GM18519 (cell line): ENCODE data around the gene NPR3.

Experiments
- ATAC-seq: cut with Tn5 transposase; IDR thresholded peaks from one replicate; pipeline ENCODE4 v1.9.1; 2021; ENCODE audit warnings: mild to moderate bottlenecking, moderate library complexity; ENCODE audit not compliant: unreplicated experiment, low FRiP score

Gene NPR3

DNA sequence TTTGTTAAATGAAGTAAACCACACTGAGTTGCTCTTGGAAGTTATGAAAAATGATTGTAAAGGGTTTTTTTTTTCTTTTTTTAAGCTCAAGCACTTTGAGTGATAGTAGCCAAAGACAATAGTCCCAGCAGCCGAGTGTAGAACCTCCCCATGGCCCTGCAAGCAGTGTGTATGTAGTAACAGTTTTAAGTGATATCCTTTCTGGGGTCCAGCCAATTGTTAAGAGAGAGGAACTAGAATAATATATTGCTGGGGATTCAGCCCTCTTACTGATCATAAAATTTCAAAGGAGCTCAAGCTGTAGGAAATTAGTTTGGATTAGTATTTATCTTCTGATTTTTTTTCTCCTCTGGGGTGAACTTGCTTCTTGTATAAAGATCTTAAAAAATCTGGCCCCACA, 43.2 kb downstream of the NPR3 start:
- ATAC-seq = no peak

DNA sequence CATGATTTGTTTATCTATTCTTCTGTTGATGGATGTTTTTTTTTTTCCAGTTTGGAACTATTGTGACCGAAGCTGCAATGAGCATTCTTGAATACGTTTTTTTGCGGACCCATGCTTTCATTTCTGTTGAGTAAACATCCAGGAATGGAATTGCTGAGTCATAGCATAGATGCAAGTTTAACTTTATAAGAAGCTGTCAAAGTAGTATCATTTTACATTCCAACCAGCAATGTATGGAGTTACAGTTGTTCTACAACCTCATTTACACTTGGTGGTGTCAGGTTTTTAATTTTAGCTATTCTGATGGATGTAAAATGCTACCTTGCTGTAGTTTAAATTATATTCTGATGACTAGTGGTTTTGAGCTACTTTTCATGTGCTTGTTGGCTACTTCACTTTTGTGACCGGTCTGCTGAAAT, 49.0 kb downstream of the NPR3 start:
- no peak for ATAC-seq

DNA sequence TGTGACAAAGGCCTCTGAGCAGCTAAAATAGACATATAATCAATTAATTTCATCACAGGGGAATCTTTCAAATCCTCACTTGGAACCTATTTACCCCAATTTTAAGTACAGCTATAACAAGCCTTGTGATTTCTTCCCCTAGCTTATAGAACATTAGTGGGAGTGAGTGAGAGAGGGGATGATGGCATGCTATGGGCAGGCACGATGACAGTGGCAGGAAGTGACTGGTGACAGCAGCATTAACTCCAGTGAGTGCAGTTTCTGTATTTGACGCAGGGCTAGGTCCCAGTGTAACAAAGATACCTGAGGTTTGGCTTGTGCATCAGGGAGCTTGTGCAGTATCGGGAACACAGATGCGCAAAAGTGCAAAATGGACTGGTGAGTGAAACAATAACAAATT, 54.1 kb downstream of the NPR3 start:
- no peak for ATAC-seq

DNA sequence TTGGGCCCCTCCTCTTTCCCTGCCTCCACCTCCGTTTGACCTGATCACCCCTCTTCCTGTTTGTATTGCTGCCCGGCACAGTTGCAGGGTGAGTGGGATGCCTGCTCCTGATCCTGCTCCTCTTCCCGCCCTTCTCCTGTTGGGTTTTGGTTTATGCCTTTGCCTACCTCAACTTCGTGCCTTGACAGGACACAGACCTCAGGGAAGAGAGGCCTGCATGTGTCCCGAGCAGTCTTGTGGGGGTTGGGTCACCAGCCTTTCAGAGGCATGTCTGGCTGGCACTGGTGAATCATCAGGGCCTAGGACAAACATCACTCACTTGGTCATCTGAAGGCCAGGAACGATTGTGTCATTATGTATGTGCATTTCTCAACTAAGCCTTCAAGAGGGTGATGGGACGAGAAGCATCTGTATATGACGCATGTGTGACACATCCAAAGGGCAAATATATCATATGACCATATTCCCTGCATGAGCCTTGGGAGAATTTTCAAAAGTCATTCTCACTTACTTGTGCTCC, 56.9 kb downstream of the NPR3 start:
- no peak for ATAC-seq

DNA sequence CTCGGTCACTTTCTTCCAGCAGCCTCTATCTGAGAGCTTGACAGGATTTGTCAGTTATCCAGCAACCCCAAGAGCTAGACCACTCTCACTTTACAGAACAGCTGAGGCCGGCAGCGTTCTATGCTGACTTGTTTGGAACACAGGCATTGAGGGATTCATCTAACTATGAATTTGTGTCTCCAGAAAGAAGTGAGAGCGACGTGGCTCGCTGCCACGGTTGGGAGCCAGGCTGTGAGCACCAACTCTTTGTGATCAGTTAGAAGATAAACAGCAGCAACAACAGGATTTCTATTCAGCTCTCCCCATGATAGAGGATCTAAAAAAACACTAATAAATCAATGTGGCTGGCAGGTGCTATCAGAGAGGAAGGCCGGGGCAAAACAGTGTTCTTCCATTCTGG, 58.6 kb downstream of the NPR3 start:
- ATAC-seq = no peak

DNA sequence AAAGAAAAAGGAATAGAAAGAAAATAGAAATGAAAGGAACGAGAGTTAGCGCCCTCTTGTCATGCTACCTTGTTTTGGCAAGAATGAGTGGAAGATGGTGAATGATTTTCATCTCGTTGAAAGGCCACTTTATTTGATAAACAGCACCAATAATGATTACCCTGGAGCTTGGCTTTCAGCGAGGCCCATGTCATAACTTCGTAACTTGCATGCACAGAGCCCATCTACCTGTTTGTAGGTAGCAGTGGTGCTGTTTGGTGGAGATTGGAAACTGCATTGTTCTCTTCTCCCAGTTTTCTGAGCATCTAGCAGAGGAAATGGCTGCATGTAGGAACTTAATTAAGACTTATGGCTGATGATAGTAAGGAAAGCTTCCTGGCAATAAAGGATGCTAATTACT, 59.3 kb downstream of the NPR3 start:
- ATAC-seq = no peak

DNA sequence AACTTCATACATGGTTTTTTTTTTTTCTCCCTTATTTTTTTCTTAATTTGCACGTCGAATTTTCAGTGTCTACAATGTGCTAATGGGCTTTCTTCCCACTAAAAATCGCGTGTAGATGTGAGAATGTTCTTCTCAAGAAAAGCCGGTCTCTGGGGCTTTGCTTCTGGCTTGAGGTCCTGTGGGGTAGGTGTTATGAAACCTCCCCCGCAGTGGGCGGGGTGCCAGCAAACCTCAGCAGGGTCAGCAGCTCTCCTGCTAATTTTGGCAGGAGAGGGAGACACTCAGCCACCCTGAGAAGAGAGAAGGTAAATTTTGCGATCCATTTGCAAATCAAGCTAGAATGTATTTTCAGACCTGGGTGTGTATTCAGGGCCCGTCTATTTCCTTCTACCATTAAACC, 59.9 kb downstream of the NPR3 start:
- ATAC-seq = no peak

DNA sequence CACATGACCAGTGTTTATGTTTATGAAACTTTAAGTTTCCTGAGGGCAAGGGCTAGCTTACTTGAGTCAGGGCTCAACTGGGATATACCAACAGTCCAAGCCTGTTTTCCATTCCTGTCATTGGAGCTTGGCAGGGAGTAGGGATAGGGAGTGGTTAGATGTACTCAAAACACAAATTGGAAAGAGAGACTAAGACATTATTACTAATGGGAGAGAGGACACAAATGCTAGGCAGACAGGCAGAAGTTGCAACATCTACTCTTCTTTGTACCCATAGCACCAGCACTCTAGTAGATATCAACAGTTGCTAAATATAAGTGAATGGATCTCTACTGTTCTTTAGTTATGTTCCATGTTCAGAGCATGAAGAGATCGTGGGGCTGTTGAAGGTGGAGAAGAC, 62.8 kb downstream of the NPR3 start:
- no peak for ATAC-seq

DNA sequence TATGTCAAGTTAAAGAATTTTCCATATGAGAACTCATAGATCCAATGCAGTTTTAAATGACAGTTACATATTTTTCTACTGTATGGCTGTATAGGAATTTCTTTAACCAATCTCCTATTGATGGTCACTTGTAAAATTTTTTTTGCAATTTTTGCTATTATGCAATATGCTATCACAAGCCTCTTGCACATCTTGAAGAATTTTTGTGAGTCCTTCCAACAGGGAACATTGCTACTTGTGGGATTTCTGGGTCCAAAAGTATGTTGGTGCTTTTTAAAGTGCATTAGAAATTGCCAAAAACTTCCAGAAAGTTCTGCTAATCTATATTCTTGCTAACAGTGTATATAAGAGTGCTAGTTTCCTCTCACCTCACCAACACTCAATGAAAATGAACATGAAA, 65.1 kb downstream of the NPR3 start:
- ATAC-seq = no peak

DNA sequence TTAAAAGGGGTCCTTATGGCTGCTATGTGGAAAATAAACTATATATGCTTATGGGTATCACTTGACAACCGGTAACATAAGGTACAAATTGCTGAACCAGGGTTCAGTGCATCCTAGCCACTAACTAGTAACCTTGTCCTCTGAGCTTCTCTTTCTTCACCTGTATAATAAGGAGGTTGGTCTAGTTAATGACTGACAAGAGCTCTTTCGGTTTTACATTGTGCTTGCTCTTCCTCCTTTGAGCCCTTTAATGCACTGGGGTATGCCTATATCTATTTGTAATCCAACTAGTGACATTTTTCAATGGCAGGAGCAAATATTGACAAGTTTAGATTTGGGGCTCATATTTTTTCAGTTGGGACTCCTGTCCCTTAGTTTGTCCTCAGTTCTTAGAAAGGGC, 66.1 kb downstream of the NPR3 start:
- ATAC-seq = no peak

DNA sequence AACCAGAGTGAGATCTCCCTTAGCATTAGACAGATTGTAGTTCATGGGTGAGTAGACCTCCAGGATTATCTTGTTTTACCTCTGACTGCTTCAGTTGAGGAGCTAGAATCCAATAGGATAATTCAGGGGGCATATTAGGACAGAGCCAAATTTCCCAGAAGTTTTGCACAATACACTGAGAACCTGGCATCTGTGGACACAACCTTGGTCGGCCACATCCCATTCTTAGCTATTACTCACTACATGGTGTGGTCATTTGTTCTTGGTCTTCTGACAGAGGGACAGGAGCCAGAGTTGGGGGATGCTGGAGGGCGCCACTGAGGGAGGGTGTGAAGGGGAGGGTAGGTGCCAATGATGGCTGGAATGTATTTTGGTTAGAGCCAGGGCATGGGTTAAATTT, 66.6 kb downstream of the NPR3 start:
- ATAC-seq = no peak

DNA sequence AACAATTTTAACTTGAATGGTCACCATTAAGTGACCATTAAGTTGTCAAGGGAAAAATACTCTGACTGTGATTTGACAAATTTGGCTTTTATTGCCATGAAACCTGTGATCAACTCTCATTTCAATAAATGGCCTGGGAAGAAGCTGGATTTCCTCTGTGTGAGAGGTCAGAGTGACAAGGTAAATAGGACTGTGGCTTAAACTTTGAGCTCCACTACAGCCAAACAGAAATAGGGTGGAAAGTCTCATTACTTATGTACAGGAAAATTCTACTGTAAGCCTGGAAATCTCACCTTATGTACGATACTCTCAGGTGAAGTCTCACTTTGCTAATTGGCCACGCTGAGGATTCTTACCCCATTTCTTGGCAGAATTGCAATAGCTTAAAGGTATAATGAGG, 67.3 kb downstream of the NPR3 start:
- ATAC-seq = no peak

DNA sequence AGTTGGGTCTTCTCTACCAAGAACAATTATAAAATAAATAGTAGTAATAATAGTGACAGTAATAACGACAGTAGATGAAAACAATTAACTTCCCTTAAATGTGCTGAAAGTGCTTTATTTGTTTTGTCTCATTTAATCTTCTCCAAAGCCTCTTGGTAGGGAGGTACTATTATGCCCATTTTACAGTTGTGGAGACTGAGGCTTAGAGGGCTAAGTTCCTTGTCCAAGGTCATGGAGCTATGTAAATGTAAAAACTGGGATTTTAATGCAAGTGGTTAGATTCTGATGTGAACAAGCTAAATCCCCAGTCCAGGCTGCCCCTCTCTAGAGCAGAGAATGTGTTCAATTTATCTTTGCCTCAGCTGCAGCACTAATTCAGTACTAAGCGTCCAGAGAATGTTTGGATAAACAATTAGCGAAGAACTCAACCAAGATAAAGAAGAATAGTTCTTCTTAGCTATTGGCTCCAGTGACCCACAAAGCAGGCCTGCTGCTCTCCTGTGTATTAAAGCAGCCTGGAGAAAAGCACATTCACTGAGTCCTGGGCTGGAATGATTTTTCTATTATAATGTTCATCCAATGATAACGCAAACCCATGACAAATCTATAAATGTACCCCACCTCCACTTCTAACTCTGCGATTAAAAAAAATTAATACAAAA, 68.8 kb downstream of the NPR3 start:
- ATAC-seq = no peak

DNA sequence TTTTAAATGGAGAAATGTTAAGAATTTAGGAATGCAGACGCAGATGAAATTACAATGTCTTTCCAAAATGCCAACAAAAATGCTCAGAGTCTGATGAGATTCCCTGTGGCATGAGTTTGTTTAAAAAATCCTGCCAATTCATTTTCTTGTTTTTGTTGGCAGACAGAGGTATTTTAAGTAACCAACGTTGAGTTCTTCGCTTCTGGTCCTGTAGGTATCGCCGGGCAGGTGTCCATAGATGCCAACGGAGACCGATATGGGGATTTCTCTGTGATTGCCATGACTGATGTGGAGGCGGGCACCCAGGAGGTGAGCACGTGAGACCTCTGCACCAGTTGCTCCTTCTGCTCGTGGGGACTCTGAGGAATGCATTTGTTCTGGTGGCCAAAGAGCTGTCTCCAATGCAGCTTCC, 69.4 kb downstream of the NPR3 start:
- no peak for ATAC-seq

DNA sequence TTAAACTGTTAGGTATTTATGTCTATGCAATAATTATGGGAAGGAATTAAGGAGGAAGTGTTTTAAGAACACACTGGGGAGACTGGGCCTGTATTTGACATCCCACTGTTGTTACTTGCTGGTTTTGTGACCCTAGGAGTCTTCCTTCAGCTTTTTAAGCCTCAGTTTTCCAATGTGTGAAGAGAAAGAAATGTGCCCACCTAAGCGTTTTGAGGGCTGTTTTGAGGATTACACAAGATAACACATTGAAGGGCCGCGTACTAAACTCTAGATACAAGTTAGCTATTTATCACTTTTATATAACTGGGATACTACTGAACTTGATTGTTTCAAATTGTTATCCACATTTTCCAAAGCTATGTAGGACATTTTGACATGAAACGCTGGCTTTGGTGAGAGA, 72.5 kb downstream of the NPR3 start:
- ATAC-seq = no peak

DNA sequence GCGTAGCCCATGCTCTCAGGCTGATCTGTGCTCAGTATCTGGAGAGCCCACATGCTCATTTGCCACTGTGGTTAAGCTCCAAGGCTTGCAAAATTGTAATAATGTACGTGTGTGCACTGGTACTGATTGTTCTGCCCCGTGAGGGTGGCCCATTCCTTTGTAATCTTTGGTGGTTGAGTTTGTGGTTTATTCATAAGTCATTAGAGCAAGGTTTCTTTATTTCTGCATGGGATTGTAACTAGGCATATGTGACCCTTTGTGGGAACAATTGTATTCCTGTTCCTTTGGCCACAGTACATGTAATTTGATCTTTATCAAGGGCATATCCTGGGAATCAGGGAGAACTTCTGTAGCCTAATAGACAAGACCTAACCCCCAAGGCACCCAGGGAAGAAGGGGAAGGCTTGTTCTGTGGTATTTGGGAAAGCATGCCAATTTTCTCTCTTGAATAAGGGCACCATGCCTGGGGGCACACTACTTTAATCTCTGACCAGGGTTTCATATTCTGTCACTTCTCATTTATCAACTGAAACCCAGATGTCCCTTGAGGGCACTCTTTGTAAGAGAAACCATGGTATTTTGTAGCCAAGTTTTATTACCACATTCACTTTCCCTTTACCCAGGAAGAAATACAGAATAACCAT, 74.6 kb downstream of the NPR3 start:
- no peak for ATAC-seq

DNA sequence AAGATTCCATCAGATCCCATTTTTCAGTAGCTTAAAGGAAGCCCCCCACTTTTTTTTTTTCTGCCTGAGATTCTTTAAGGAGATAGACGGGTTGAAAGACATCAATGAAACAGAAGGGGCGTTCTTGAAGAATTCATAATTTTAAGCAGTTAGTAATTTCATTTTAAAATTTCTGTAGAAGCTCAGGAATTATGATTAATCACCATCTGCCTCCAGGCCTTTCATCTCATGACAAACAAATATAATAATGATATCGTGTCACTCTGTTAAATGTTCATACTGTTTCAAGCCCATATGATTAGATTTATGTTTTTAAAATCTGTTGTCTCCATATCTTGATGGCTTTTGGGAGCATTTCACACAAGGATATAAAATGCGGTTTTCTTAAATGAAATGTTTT, 75.2 kb downstream of the NPR3 start:
- no peak for ATAC-seq

DNA sequence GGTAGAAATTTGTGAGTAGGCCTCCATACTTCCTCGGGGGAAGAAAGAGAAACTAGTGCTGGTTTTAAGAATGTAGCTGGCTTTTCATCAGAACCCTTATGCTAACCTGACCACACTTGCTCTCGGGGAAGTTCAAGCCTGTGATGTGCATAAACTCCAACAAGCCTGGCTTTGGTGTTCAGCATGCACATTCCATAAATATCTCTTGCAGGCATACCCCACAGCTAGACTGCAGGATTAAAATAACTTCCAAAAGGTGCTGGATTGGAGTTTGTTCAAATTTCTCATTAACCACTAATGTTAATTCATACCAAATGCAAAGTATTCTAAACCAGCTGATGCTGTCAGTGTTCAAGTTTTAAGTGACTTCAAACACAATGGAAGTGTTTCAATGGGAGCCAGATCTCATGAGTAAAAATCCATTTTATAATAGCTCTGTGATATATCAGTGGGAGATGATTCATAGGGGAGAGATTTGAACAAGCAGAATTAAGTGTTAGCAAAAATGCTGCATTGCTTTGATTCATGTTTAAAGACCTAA, 79.4 kb downstream of the NPR3 start:
- no peak for ATAC-seq

DNA sequence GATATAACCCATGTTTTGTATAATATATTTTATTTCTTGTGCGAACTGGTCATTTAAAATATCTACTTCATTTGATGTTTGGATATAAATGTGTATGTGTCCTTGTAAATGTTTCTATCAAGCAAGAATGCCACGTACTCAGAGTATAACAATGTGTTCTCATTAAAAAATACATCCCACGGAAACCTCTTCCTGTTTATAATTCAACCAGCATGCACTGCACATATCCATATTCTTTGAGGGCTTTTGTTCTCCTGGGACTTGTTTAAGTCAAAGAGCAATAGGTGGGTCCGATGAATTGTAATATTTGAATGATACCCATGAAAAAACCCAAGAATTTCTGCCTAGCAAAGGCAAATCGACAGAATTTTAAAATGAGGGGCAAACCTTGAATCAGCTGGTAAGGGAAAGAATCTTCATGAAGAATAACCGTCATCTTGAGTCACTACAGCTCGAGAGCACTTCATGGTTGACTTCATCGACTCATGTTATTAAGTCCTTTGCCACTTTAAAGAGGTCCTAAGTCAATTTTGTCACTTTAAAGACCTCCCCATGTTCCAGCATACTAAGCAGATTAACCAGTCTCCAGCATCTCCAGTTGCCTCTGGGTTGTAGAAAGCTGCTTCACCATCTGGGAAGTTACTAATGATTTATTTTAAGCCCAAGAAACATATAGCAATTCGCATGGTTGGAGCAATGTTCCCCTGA, 80.6 kb downstream of the NPR3 start:
- no peak for ATAC-seq

DNA sequence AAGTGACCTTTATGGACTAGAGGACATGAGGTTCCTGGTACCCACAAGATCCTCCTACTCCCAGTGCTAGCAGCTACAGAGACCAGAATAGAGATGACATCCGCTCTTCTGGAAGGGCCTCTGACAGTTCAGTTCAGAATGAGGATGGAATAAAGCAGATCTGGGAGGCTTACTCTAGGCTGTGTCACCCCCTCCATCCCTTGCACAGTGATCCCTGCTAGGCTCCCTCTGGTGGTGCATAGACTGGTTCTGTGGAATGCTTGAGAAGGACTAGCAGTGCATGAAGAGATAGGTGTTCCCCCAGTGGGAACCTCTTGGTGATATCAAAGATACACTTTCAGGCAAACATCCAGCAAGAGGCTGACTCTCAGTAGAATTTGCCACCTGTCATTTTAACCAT, 83.0 kb downstream of the NPR3 start:
- ATAC-seq = no peak

DNA sequence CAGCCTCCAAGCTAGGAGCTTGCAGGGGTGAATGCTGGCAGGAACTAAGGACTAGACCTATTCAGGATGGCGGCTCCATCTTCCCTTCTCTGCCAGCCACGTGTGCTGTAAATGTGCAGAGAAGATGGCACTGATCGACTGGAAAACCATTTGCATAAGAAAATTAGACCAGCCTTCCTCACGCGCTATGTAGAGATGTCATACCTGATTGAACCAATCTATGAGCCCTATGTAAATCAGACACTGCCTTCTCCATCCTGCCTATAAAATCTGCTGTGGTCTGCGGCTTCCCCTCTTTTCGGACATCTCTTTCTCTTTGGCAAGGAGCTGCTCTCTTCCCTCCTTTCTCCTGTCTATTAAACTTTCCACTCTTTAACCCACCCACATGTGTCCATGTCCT, 91.6 kb downstream of the NPR3 start:
- no peak for ATAC-seq

DNA sequence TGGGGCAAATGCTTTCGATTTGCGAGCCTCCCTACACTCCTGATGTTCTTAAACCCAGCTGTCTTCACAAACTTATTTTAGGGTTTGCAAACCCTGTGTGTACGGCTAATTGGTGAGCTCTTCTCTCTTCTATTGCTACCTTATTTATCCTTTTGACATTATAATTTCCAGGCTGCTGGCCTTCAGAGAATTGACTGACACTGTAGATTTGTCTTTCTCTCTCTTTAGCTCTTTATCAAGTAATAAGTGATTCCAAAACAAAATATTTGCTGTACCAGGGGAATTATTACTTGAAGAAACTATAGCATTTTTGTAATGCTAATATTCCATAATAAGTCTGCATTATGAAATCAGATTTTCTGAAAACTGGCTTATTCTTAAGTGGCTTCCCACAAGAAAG, 92.5 kb downstream of the NPR3 start:
- no peak for ATAC-seq
